AG04450 (cell line): ENCODE results near the gene CCNH. TPM values are rescaled to one million over a fixed set of nuclear protein-coding genes. Genes with fewer than 3 reads are reported as not detected.

Experiments used
- CTCF ChIA-PET: fragments of 300-600, 350-600 bp; formaldehyde crosslinking; extraction: SDS; loops from one replicate; lab custom pipeline; 2022; ENCODE audit warnings: antibody characterized with exemption, inconsistent platforms; lab: Charles Lee
- POLR2A ChIA-PET: fragments of 350-600 bp; formaldehyde crosslinking; extraction: SDS; loops from one replicate; lab custom pipeline; 2021; ENCODE audit warnings: antibody characterized with exemption, inconsistent platforms; lab: Yijun Ruan, JAX
- DNase-seq: peaks from one replicate; pipeline ENCODE4 v3.0.0-alpha.2; 2011; ENCODE audit warnings: low read depth, low spot score
- H3K27ac ChIP-seq: one replicate; pipeline ENCODE4 v1.5.1; 2012; ENCODE audit warnings: low read depth, low read length, control low read depth
- H3K27me3 ChIP-seq: one replicate; pipeline ENCODE4 v1.6.0; 2012; ENCODE audit warnings: low read length; ENCODE audit not compliant: control insufficient read depth, insufficient read depth
- H3K4me3 ChIP-seq: 2 replicates; pipeline ENCODE4 v1.5.1; 2011; ENCODE audit warnings: mild to moderate bottlenecking, low read depth, low read length, control low read depth
- H3K9me3 ChIP-seq: 2 replicates; pipeline ENCODE4 v1.5.1; 2012; ENCODE audit warnings: low read length; ENCODE audit not compliant: control insufficient read depth, insufficient read depth
- CTCF ChIP-seq: IDR thresholded peaks from 2 replicates; pipeline ENCODE4 v1.5.1; 2011; ENCODE audit warnings: low read depth, low read length, control low read depth, inconsistent platforms
- polyA plus RNA-seq: library from polyadenylated mRNA; depleted of rRNA; stranded (reverse); fragments of >200 nt; gene quantifications from 2 replicates; pipeline ENCODE4 v1.2.3, GENCODE V29; 2011

The CCNH gene
- polyA plus RNA-seq, 1 experiment: 53.8 TPM

DNA sequence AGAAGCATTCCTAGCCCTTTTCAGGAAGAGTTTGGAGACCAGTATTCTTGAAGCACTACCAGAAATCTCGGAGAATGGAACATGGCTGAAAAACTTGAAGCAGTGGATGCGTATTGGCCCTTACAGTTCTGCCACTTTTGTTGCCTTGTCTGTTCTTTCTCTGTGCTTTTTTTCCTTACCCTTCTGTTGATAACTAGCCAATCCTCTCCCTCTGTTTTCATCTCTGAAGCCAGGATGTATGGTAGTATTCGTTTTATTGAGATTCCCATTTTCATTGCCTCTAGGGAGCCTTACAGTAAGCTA, 564 bp upstream of the CCNH start:
- peak overlapping the region; percentile 54 for H3K4me3 ChIP-seq
- no peaks in the 10 kb centered on the region for H3K27me3 ChIP-seq
- no peak for TF ChIP-seq CTCF
- CTCF ChIA-PET: interaction anchor here (1.0 to 4.0 kb wide), 2 partner anchors 13 to 1278 kb away, joined by 3 to 31 read pairs; no protein-coding TSS in a partner anchor
- no peaks in the 10 kb centered on the region for H3K9me3 ChIP-seq
- POLR2A ChIA-PET: interaction anchor here (2.2 kb wide), 1 partner anchor 13 kb away, joined by 8 read pairs; no protein-coding TSS in a partner anchor
- no peak overlapping the region for H3K27ac ChIP-seq
- DNase-seq: no peak

- CTCF ChIA-PET: interaction anchor here (0.8 to 4.0 kb wide), 6 partner anchors 12 to 1279 kb away, joined by 3 to 31 read pairs (median 4); no protein-coding TSS in a partner anchor
- no peaks in the 10 kb centered on the region for H3K9me3 ChIP-seq
- no peaks in the 10 kb centered on the region for H3K27me3 ChIP-seq
Observed at GRCh38 chr5:87411973-87412629, 629 bp downstream of the CCNH start.

GRCh38 chr5:87411586-87411972, 1.2 kb downstream of the CCNH start:
- no peaks in the 10 kb centered on the region for H3K27me3 ChIP-seq
- TF ChIP-seq CTCF: no peak
- ChIA-PET POLR2A (interaction anchor here (2.2 kb wide), 1 partner anchor 12 kb away, joined by 8 read pairs; no protein-coding TSS in a partner anchor), CTCF (interaction anchor here (0.8 to 4.0 kb wide), 5 partner anchors 12 to 443 kb away, joined by 3 to 31 read pairs (median 4); no protein-coding TSS in a partner anchor)
- H3K9me3 ChIP-seq: no peaks in the 10 kb centered on the region
- peak overlapping the region; percentile 94 for H3K27ac ChIP-seq
- peak overlapping the region; percentile 96 for H3K4me3 ChIP-seq
- no peak for DNase-seq

More at GRCh38 chr5:87411973-87412629, 629 bp downstream of the CCNH start:
- no peak for TF ChIP-seq CTCF
- Histone ChIP-seq H3K27ac (peak overlapping the region; percentile 94), H3K4me3 (peak overlapping the region; percentile 96)
- POLR2A ChIA-PET: interaction anchor here (2.2 kb wide), 1 partner anchor 12 kb away, joined by 8 read pairs; no protein-coding TSS in a partner anchor
- no peak for DNase-seq

DNA sequence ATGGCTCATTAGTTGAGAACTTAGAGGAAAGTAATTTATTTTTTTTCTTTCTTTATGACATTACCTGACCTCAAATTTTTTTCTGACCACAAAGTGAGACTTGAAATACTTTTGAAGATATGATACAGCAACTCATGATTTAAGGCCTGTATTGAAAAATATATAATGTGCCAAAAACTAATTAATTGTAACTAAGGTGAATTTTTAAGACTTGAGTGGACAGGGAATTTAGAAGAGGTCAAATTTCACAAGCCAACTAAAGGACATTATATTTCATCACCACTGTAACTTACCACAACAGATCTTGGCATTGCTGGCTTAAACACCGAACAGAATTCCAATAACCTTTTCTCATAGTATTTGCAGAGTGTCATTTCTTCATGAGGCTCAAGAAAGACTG, 1.8 kb downstream of the CCNH start:
- Histone ChIP-seq H3K27ac (no peak overlapping the region), H3K27me3 (no peaks in the 10 kb centered on the region), H3K9me3 (no peaks in the 10 kb centered on the region), H3K4me3 (peak overlapping the region; percentile 96)
- ChIA-PET POLR2A (no interaction called here), CTCF (interaction anchor here (1.2 to 4.0 kb wide), 3 partner anchors 11 to 442 kb away, joined by 3 to 31 read pairs (median 3); no protein-coding TSS in a partner anchor)
- no peak for TF ChIP-seq CTCF
- no peak for DNase-seq

DNA sequence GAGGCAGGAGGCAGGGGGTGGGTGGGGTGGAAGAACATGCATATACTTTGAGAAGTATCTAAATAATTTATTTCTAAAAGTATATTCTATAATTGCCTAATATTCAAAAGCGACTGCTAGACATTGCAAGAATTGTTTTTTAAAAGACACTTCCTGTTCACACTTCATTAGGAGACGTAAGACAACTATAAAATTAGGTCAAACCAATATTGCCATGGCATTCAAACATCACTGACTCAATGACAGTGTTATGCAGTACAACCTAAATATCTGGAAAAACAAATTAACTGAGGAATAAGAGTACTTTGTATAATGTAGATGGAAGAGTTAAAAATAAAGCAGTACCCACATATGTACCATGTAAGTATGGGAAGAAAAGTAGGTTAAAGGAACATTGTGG, 4.5 kb downstream of the CCNH start:
- Histone ChIP-seq H3K4me3 (no peak overlapping the region), H3K27me3 (no peaks in the 10 kb centered on the region), H3K27ac (no peak overlapping the region), H3K9me3 (no peaks in the 10 kb centered on the region)
- POLR2A ChIA-PET: no interaction called here
- no peak for DNase-seq
- CTCF ChIA-PET: interaction anchor here (1.3 to 1.4 kb wide), 2 partner anchors 8 to 338 kb away, joined by 4 to 12 read pairs; no protein-coding TSS in a partner anchor
- TF ChIP-seq CTCF: no peak
